CMK (cell line): ENCODE data around the gene SETD2.

ENCODE experiments used
- DNase-seq: peaks from one replicate; pipeline ENCODE4 v3.0.0-alpha.2; 2010; ENCODE audit warnings: low read depth

The SETD2 gene

DNA sequence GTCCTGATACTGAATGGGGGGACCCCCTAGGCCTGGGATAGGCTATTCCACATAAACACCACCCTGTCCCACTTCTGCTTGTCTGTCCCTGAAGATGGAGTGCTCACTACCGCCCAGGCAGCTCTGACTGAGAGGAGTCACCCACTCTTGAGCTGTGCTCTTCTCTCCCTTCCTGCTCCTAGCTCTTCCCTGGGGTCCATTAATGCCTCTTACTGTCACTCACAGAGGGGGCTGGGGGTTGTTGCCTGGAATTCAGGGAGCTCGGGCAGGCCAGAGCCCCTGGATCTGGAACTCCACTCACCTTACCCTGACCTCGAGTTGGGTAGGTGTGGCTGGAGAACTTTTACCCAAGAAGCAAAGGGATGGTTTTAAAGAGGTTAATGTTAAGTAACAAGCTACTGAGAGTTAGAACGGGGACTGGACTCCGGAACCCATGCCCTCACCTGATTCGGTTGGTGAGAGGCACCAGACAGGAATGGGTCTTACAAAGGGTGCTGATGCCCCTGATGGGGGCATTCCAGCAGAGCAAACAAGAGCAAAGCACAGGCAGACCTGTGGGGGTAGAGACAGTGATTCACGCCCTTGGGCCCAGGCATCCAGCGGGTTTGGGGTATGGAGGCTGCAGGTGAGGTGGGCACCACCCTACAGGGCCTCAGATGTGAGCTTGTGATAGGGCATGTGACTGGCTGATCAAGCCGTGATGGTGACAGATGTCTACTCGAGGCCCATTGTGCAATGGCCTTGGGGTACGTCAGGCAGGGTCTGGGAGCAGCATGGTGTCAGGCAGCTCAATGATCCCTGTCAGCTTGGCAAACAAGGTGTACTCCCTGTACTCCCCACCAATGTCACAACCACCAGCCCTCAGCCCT is 179.1 kb downstream of the SETD2 start:
- no peak for DNase-seq

DNA sequence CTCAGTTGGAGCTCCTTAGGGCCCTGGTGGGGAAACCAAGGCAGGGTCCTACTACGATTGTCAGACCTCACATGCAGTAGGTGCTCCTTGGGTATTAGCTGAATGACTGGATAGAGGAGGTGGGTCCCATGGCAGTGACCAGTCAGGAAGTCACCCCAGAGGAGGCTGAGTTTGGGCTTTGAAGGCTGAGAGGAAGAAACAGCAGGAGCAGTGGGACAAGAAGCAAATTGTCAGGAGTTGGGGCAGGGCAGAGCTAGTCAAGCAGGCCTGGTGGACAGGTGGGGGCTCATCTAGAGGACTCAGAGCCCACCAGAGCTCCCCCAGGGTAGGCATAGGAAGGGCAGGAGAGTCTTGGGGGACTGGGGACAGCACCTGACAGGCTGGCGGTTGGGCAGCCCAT is 181.4 kb downstream of the SETD2 start:
- no peak for DNase-seq

DNA sequence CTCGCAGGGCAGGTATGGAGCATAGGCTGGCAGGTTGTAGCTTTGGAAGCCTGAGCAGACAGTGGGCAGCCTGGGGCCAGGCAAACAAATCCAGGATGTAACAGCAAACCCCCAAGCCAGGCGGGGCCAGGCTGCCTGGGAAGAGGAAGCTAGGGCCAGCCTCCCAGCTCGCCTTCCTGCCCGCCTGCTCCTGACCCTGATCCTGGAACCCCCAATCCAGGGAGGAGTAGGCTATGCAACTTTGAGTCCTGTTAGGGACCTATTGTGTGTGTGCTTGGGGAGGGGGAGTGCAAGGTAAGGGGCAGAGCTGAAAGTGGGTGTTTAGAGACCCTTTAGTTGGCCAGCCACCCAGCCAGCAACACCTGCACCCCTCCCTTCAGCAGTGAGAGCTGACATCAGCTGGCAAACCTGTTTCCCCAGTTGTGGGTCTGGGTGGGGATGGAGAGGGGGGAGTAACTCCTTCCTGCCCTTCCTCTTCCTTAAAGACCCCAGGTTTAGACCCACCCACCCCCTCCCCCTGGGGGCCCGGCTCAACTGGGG is 181.9 kb downstream of the SETD2 start:
- DNase-seq, result no peak

DNA sequence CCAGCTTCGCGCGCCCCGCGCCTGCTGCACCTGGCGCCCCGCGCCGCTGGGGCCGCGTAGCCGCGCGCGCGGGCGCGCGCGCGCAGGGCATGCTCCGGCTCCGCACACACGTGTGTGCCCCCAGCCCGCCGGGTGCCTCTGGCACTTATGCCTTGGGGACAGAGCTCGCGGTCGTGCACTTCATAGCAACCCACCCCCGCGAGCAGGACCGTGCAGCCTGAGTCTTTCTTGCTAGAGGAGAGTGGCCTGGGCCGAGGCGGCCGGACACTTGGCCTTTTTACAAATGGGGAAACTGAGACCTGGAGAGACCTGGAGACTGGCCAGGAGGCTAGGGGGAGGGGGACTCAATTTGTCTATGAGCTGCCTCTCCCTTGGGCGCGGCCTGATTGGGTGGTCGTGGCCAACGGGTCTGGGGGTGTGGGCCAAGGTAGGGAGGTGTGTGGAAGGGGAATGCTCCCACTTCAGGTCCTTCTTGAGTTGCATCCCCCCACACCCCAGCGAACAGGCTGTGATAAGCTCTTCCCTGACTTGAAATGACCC is 183.9 kb downstream of the SETD2 start:
- no peak for DNase-seq

DNA sequence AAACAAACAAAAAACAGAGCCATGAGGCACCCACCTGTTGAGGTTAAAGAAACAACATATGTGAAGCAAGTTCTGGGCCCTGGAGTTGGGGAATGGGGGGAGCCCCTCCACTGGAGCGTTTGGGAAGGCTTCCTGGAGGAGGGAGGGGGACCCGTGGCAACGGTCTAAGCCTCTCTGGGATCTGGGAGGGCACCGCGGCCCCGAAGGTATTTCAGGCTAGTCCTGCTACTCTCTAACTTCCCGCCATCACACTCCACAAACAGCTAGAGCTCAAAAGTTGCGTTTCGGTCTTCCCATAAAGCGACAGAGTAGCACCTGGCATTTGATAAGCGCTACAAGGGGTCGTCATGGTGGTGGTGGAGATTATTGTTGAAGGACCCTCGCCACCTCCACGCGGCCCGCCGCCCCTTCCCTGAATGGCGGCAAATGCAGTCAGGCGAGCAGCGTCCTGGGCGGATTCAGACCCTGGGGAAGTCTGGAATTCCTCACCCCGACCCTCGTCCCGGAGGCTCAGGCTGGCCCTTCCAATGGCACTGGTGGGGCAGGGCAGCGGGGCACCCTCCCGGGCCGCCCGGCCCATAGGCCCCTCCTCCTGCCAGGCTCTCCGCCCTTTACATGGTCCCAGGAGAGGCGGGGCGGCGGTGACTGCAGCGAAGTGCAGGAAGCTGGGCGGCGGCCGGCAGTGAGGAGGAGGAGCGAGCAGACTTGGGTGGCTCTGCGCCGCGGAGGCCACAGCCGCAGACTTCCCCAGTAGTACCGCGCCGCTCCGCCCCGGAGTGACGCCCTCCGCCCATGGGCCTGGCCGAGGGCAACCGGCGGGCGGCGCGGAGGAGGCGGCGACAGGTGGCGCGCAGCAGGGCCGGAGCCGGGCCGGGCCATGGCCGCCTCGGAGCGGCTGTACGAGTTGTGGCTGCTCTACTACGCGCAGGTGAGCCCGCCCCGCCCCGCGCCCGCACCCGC is 184.6 kb downstream of the SETD2 start, which contains the start of gene NBEAL2:
Gene NBEAL2, plus strand, starts transcription at position 682 of the 960 bp plus-strand sequence. Its CDS starts 196 bp downstream, at position 878.
- peak; percentile 89 for DNase-seq

DNA sequence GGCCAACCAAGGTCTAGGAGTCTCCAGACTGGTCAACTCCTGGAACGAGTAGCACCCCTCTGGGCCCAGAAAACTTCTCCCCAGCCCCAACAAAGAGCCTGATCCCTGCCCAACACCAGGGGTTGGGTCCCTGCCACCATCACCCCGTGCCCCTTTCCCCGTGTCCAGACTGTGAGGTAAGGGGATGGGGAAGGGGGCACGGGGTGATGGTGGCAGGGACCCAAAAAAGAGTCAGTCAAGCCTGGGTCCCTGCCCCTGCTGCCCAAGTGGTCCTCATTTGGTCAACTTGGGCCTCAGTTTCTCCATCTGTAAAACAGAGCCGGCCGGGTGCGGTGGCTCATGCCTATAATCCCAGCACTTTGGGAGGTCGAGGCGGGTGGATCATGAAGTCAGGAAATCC is 185.5 kb downstream of the SETD2 start:
- DNase-seq, result no peak

DNA sequence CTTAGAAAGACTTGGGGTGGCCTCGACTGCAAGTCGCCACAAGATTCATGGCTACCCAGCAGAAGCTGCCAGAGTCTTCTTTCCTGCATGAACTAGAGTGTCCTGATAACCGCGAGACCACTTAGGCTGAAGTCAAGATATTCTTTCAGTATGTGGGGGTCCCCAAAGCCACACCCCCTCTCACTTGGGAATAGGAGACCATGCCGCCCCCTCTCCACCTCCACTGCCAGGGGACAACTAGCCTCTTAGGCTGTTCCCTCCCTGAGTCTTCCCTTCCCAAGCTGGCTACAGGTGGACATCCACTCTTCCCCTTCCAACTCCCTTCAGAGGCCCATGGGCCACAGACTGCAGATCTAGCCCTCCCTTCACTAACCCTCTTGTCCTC is 186.1 kb downstream of the SETD2 start:
- DNase-seq, result no peak

DNA sequence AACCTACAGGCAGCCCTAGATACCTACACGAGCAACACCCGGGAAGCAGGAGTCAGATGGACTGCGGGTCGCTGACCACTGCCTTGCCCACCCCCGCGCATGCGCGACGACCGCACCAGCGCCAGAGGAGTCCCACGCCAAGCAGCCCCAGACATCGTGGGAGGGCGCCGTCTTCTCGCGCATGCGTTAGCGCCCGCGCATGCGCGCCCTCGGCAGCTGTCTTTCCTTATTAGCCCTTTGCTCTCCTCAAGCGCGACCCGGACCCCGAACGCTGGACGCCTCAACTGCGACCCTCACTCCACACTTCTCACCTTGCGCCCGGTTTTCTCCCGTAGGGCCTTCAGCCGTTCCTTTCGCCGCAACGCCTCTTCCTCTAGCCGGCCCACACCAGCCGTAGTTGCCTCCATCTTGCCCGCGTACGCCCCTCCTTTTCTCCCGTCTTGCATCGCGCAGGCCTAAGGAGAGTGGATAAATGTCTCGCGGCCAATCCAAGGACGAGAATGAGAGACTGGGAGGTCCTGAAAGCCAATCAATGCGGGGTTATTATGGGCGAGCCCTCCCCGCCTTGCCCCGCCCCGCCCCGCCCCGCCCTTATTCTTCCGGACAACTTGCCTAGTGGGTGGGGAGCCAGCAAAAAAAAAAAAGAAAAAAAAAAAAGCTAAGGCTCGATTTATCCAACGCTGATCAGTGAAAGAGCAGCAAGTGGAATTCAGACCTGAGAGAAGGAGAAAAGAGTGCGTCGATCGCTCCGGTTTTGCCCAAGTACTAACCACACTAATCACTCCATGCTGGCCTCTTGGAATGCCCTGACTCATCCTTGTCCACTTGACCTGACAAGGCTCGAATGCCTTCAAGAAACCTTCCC is 187.4 kb downstream of the SETD2 start, which contains the start of gene CCDC12:
Gene CCDC12, minus strand, starts transcription at position 420 of the 865 bp plus-strand sequence. Its CDS starts 13 bp downstream, at position 407.
- peak; percentile 97 for DNase-seq

DNA sequence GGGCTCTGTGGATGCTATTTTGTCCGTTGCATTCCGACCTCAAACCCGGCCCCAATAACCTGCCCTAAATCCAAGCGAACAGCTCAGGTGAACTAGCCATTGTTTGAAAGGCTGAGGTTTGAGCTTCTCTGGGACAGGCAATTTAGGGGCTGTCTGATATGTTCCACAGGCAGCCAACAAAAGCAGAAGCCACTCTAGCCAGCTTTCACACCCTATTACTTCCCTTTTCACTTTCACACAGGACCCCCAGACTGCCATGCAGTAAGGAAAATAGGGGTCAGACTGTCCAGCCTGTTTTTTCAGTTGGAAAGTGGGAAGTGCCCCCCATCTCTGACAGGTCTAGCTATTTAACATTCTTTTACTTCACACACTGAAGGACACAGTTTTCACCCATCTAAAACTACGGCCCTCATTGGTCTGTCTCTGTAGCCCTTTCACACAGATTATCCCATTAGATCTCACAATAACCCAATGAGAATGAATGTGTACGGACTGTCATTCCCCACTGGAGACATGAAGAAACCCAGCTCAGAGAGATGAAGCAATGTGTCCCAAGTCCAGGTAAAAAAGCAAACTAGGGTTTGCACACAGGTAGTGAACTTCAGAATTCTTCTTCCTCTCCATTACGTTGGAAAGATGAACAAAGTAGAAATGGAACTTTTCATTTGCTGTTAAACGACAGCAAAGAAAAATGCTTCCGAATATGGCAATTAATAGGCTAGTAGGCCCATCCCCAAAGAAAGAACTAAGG is 189.3 kb downstream of the SETD2 start:
- DNase-seq, result no peak

DNA sequence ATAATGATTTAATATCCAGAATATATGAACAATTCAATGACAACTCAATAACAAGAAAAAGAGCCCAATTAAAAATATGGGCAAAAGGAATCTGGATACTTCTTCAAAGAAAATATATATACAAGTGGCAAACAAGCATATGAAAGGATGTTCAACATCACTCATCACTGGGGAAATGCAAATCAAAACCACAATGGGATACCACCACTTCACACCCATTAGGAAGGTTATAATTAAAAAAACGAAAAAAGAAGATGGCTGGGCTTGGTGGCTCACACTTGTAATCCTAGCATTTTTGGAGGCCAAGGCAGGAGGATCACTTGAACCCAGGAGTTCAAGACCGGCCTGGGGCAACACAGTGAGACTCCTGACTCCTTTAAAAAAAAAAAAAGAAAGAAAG is 191.5 kb downstream of the SETD2 start:
- no peak for DNase-seq

DNA sequence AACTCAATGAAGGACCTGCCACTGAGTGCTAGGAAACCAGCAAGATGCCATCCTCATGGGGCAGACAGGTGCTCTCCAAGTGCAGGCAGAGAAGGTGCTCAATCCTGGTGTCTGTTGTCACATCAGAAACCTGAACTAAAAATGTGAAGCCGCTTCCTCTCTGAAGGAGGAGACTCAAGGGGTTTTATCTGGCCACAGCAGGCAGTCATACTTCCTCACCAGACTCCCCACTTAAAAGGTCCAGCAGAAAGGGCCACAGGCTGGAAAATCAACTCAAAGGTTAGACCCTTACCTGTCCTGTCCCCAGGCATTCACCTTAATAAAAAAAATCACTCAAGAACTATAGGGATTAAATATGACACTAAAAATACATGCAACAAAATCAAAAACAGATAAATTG is 192.2 kb downstream of the SETD2 start:
- no peak for DNase-seq

DNA sequence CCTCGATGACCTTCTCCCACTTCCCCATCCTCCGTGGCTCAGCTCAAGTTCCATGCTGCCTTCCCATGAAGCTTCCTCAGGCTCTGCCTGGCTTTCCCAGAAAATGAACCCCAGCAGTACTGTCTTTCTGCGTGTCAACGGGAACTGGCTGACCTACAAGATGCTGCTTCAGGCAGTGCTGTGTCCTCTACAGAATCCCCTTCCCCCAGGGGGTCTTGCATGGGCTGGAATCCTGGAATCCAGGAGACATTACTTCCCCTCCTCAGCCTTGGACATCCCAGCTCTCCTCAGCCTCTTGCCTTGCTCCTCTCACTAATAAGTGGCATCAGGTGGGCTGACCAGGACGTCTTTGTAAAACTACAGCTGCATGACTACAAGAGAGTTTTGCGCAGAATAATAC is 192.8 kb downstream of the SETD2 start:
- DNase-seq, result no peak

DNA sequence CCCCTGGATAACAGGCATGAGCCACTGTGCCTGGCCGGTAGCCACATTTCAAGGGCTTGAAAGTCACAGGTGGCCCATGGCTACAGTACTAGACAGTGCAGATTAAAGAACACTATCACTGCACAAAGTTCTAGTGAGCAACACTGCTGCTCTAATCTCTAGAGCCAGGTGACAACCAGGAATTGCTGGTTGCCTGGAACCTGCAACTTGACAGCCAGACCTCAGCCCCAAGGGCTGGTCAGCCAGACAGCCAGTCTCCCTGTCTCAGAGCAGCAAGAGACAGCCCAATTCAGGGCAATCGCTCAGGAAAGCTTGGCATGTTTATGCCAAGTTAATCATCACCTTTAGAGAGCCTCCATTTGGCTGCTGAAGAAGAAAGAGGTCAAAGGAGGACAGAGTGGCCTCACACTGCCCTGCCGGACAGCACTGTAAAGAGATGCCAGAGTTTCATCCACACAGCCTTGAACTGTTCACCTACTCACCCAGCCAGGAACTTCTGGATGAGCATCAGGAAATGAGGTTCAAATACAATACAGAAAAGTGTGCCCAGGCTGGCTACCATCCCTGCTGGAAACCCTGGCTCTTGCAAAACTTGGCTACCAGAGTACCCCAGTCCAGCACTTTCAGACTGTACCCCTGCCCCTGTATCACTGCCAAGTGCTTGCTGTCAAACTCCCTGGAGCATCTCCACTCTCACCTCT is 193.4 kb downstream of the SETD2 start:
- DNase-seq, result no peak

DNA sequence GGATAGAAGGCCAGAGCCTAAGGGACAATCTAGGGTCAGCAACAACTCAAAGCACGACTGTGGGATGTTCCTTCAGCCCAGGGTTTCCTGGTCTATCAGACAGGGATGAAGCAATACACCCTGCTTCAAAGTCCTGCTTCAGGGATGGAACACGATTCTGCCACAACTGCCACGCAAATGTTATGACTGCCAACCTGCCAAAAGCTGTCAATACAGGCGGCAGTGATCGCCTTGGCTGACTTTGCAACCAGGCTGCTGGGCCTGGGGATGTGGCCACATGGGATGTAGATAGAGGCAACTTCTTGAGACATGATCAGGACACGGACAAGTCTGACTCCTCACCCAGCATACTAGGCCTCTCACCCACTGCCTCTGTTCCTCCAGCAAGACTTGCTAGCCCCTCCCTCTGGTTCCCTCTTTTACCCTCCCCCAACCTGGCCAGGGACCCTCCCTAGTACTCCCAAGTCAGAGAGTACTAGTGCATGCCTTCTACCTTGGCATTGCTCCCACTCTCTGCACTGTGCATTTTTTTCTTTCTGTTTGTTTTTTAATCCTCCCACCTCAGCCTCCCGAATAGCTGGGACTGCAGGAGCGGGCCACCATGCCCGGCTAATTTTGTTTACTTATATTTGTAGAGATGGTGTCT is 195.0 kb downstream of the SETD2 start:
- no peak for DNase-seq

DNA sequence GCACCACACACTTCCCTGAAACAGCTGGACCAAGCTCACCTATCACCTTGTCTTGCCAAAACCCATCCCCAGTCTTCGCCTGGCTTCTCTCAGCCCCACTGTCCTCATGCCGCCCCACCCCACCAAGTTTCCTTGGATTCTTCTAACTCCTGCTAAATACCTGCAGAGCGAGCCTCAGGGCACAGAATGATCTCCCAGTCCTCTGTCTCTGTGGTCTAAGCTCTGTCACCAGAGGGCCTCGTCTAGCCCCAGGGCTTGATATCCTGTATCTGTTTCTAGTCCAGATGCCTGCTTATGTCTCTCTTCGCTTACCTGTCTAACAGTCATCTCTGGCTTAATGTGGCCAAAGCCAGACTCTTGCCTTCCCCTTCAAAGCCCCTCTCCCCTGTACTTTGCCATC is 197.1 kb downstream of the SETD2 start:
- DNase-seq, result no peak
